Keratinocyte (primary cell): Measurements from ENCODE around the gene TCERG1L. TPM values are rescaled to one million over a fixed set of nuclear protein-coding genes. Genes with fewer than 3 reads are reported as not detected.

Experiments
- DNase-seq: peaks from one replicate; pipeline ENCODE4 v3.0.0-alpha.2; 2011; ENCODE audit warnings: low read depth, missing footprints, low spot score
- FAIRE-seq: peaks from 2 replicates; lab custom pipeline; 2011; peaks lifted over from hg19 to GRCh38; lab: Jason Lieb, UNC
- H2AFZ ChIP-seq: 2 replicates; pipeline ENCODE4 v1.6.0; 2012; ENCODE audit warnings: low read length, control low read depth, inconsistent platforms; ENCODE audit not compliant: control insufficient read depth
- H3K27ac ChIP-seq: 2 replicates; pipeline ENCODE4 v1.5.1; 2011; ENCODE audit warnings: low read length; ENCODE audit not compliant: control insufficient read depth, insufficient read depth
- H3K27me3 ChIP-seq: 3 replicates; pipeline ENCODE4 v1.6.0; 2011; ENCODE audit warnings: low read length; ENCODE audit not compliant: control insufficient read depth, insufficient read depth; ENCODE audit errors: extremely low read depth
- H3K36me3 ChIP-seq, 2 experiments: 2 replicates in 1 of 2; 3 replicates in 1 of 2; pipeline ENCODE4 v1.5.1; 2011; ENCODE audit warnings: low read length in 2 of 2, mild to moderate bottlenecking in 1 of 2; ENCODE audit not compliant: control insufficient read depth in 2 of 2, insufficient read depth in 2 of 2; ENCODE audit errors: extremely low read depth in 1 of 2
- H3K4me1 ChIP-seq: 3 replicates; pipeline ENCODE4 v1.5.1; 2011; ENCODE audit warnings: low read length; ENCODE audit not compliant: control insufficient read depth, insufficient read depth; ENCODE audit errors: extremely low read depth
- H3K4me2 ChIP-seq: 3 replicates; pipeline ENCODE4 v1.6.0; 2011; ENCODE audit warnings: low read depth, low read length; ENCODE audit not compliant: control insufficient read depth, insufficient read depth; ENCODE audit errors: extremely low read depth
- H3K4me3 ChIP-seq, 3 experiments: fragments of 200-600 bp in 1 of 3; sonication (generic) in 1 of 3; 2 replicates in 2 of 3; 3 replicates in 1 of 3; pipeline ENCODE4 v1.5.1; 2011 to 2016; ENCODE audit warnings: low read length in 3 of 3, mild to moderate bottlenecking in 3 of 3, control low read depth in 2 of 3, inconsistent platforms in 1 of 3, low read depth in 1 of 3, mixed read lengths in 1 of 3, mixed run types in 1 of 3, moderate library complexity in 1 of 3; ENCODE audit not compliant: control insufficient read depth in 2 of 3, insufficient read depth in 2 of 3; ENCODE audit errors: extremely low read depth in 1 of 3
- H3K79me2 ChIP-seq: 2 replicates; pipeline ENCODE4 v1.6.0; 2012; ENCODE audit warnings: low read length; ENCODE audit not compliant: control insufficient read depth, insufficient read depth
- H3K9ac ChIP-seq: 3 replicates; pipeline ENCODE4 v1.6.0; 2011; ENCODE audit warnings: low read length; ENCODE audit not compliant: control insufficient read depth, insufficient read depth; ENCODE audit errors: extremely low read depth
- H3K9me1 ChIP-seq: 3 replicates; pipeline ENCODE4 v1.6.0; 2011; ENCODE audit warnings: low read length; ENCODE audit not compliant: control insufficient read depth, insufficient read depth; ENCODE audit errors: extremely low read depth
- H3K9me3 ChIP-seq: 2 replicates; pipeline ENCODE4 v1.5.1; 2012; ENCODE audit warnings: low read depth, low read length; ENCODE audit not compliant: control insufficient read depth
- H4K20me1 ChIP-seq: 3 replicates; pipeline ENCODE4 v1.6.0; 2011; ENCODE audit warnings: low read length; ENCODE audit not compliant: control insufficient read depth, insufficient read depth; ENCODE audit errors: extremely low read depth
- EZH2 ChIP-seq: IDR thresholded peaks from one replicate; pipeline ENCODE4 v1.6.1; 2012; ENCODE audit warnings: inconsistent platforms, mild to moderate bottlenecking, low read length, moderate library complexity
- dilution Hi-C: fragments of 300-500 bp; cut with MboI; formaldehyde crosslinking; loops from one replicate; pipeline ENCODE4 v1.7.0; 2020; ENCODE audit warnings: low sequenced_read_pairs; ENCODE audit not compliant: extremely low pct_ligation_motif_present
- polyA plus RNA-seq, 5 experiments: library from polyadenylated mRNA; depleted of rRNA in 3 of 5; stranded (reverse) in 3 of 5; stranded (forward) in 1 of 5; unstranded in 1 of 5; fragments of >200 nt; gene quantifications; 1 replicate in 1 of 5; 2 replicates in 3 of 5; 3 replicates in 1 of 5; pipeline versions ENCODE4 v1.2.1 to v1.2.3, GENCODE V29; 2011 to 2012; ENCODE audit warnings: missing spikeins in 2 of 5, low read depth in 1 of 5, low replicate concordance in 1 of 5
- TF ChIP-seq, protein P1 (sequence below), 3 experiments: IDR thresholded peaks in 1 of 3; conservative IDR thresholded peaks in 1 of 3; optimal IDR thresholded peaks in 1 of 3; 2 replicates in 2 of 3; 3 replicates in 1 of 3; pipeline versions ENCODE3 to v1.5.1; 2011; ENCODE audit warnings: low read length in 3 of 3, mild to moderate bottlenecking in 3 of 3, moderate library complexity in 2 of 3, control low read depth in 1 of 3, inconsistent platforms in 1 of 3; ENCODE audit not compliant: insufficient read depth in 2 of 3; ENCODE audit errors: extremely low read depth in 1 of 3

TCERG1L gene
- polyA plus RNA-seq, 1 donor (not counting 4 experiments of a cell fraction or from before 2014, with no cell fraction given): not detected

DNA sequence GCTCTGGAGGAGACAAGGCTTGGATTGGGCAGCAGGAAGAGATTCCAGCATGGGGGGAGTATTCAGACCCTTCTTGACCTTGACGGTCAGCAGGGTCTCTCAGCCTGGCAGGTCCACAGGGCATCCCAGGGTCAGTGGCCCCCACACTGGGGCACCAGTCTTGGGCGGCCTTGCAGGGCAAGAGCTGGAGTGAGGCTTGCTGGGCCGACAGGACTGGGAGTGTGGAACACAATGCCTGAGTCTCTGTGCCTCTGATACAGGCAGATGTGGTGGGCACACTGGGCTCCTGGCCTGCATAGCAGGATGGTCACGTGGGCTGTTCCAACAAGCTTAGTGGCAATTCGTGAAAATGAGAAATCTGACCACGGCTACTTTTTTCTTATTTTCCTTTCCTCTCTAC, 229.7 kb downstream of the TCERG1L start:
- Histone ChIP-seq H3K4me3 (no peak overlapping the region), H3K9me3 (peaks cover 16% of the 10 kb centered on the region), H2AFZ (no peak overlapping the region), H3K9me1 (no peaks in the 10 kb centered on the region), H3K9ac (no peak overlapping the region), H3K79me2 (no peaks in the 10 kb centered on the region), H3K36me3 (no peaks in the 10 kb centered on the region), H3K27ac (no peak overlapping the region), H3K4me2 (no peak overlapping the region), H3K4me1 (no peaks in the 10 kb centered on the region), H4K20me1 (no peaks in the 10 kb centered on the region), H3K27me3 (no peaks in the 10 kb centered on the region)
- DNase-seq (no peak), FAIRE-seq (no peak)
- dilution Hi-C loops: no loop called here
- TF ChIP-seq, protein P1, sequence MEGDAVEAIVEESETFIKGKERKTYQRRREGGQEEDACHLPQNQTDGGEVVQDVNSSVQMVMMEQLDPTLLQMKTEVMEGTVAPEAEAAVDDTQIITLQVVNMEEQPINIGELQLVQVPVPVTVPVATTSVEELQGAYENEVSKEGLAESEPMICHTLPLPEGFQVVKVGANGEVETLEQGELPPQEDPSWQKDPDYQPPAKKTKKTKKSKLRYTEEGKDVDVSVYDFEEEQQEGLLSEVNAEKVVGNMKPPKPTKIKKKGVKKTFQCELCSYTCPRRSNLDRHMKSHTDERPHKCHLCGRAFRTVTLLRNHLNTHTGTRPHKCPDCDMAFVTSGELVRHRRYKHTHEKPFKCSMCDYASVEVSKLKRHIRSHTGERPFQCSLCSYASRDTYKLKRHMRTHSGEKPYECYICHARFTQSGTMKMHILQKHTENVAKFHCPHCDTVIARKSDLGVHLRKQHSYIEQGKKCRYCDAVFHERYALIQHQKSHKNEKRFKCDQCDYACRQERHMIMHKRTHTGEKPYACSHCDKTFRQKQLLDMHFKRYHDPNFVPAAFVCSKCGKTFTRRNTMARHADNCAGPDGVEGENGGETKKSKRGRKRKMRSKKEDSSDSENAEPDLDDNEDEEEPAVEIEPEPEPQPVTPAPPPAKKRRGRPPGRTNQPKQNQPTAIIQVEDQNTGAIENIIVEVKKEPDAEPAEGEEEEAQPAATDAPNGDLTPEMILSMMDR (optimal IDR thresholded peaks at IDR 0.05 in 1 of 3, IDR thresholded peaks at IDR 0.05 in 1 of 3, conservative IDR thresholded peaks at IDR 0.05 in 1 of 3; ENCODE audit: extremely low read depth in 1 of 3, insufficient read depth in 2 of 3, low read length in 3 of 3): no peak
- no peak for TF ChIP-seq EZH2

DNA sequence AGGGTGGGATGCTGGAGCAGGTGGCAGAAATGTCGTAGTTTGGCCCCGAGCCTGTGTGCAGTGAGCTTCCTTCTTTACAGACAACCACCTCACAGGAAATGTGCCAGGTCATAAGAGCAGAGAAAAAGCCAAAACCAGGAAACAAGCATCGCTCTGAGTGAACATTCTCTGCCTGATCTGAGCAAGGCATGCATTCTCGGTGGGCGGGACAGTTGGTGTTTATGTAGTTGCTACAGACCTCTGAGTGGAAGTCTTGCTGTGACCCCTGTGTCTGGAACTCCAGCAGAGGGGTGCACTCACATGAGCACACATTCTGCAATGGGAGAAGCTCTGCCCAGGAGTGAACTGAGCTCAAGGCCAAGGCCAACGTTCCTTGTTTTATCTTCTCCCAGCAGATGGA, 230.1 kb downstream of the TCERG1L start:
- Histone ChIP-seq H4K20me1 (no peaks in the 10 kb centered on the region), H3K36me3 (no peaks in the 10 kb centered on the region), H2AFZ (no peak overlapping the region), H3K4me3 (no peak overlapping the region), H3K4me1 (no peaks in the 10 kb centered on the region), H3K9me1 (no peaks in the 10 kb centered on the region), H3K79me2 (no peaks in the 10 kb centered on the region), H3K9ac (no peak overlapping the region), H3K27ac (no peak overlapping the region), H3K27me3 (no peaks in the 10 kb centered on the region), H3K9me3 (peaks cover 18% of the 10 kb centered on the region), H3K4me2 (no peak overlapping the region)
- DNase-seq (no peak), FAIRE-seq (no peak)
- TF ChIP-seq EZH2: no peak
- TF ChIP-seq, protein P1 (optimal IDR thresholded peaks at IDR 0.05 in 1 of 3, IDR thresholded peaks at IDR 0.05 in 1 of 3, conservative IDR thresholded peaks at IDR 0.05 in 1 of 3; ENCODE audit: extremely low read depth in 1 of 3, insufficient read depth in 2 of 3, low read length in 3 of 3): no peak
- dilution Hi-C loops: no loop called here
